Measurements from ENCODE around the gene ZNF740.

The ZNF740 gene

GRCh38 chr12:53204351-53204750 lies 23.8 kb downstream of the ZNF740 start:
- H3K4me3 ChIP-seq (ENCODE audit: low read depth, low read length), result no peak overlapping the region
- H3K27ac ChIP-seq, result no peak overlapping the region
- no peaks in the 10 kb centered on the region for H3K79me2 ChIP-seq
- no peaks in the 10 kb centered on the region for H3K27me3 ChIP-seq (ENCODE audit: control insufficient read depth, insufficient read depth, low read length)
- H3K4me1 ChIP-seq, result no peaks in the 10 kb centered on the region
- H3K9me3 ChIP-seq (ENCODE audit: control insufficient read depth, low read length), result no peaks in the 10 kb centered on the region
- no peak overlapping the region for H2AFZ ChIP-seq
- TF ChIP-seq CTCF (IDR thresholded peaks at IDR 0.05), result no peak
- no peak overlapping the region for H3K9ac ChIP-seq
- no peak overlapping the region for H3K4me2 ChIP-seq (ENCODE audit: low read length)
- H3K36me3 ChIP-seq (ENCODE audit: control insufficient read depth, insufficient read depth, low read length), result no peaks in the 10 kb centered on the region

GRCh38 chr12:53205747-53206419 lies 25.4 kb downstream of the ZNF740 start:
- H3K79me2 ChIP-seq, result no peaks in the 10 kb centered on the region
- H3K9ac ChIP-seq, result no peak overlapping the region
- no peak overlapping the region for H3K4me2 ChIP-seq (ENCODE audit: low read length)
- TF ChIP-seq CTCF (IDR thresholded peaks at IDR 0.05), result no peak
- no peak overlapping the region for H3K4me3 ChIP-seq (ENCODE audit: low read depth, low read length)
- no peaks in the 10 kb centered on the region for H3K36me3 ChIP-seq (ENCODE audit: control insufficient read depth, insufficient read depth, low read length)
- no peaks in the 10 kb centered on the region for H3K9me3 ChIP-seq (ENCODE audit: control insufficient read depth, low read length)
- H3K4me1 ChIP-seq, result no peaks in the 10 kb centered on the region
- no peak overlapping the region for H3K27ac ChIP-seq
- no peak overlapping the region for H2AFZ ChIP-seq
- H3K27me3 ChIP-seq (ENCODE audit: control insufficient read depth, insufficient read depth, low read length), result no peaks in the 10 kb centered on the region

GRCh38 chr12:53207042-53207441 lies 26.5 kb downstream of the ZNF740 start, which contains the start of gene ITGB7:
TSS of gene ITGB7 (minus strand) at chr12:53207251. CDS start at chr12:53200443, 6,808 bp downstream.
- H3K27me3 ChIP-seq (ENCODE audit: control insufficient read depth, insufficient read depth, low read length), result no peaks in the 10 kb centered on the region
- H2AFZ ChIP-seq, result no peak within 1 kb of the TSS
- H3K27ac ChIP-seq, result no peak within 1 kb of the TSS
- H3K4me1 ChIP-seq, result no peaks in the 10 kb centered on the region
- no peak within 1 kb of the TSS for H3K4me2 ChIP-seq (ENCODE audit: low read length)
- no peak for TF ChIP-seq CTCF (IDR thresholded peaks at IDR 0.05)
- H3K9me3 ChIP-seq (ENCODE audit: control insufficient read depth, low read length), result no peaks in the 10 kb centered on the region
- no peaks in the 10 kb centered on the region for H3K79me2 ChIP-seq
- no peaks in the 10 kb centered on the region for H3K36me3 ChIP-seq (ENCODE audit: control insufficient read depth, insufficient read depth, low read length)
- no peak within 1 kb of the TSS for H3K9ac ChIP-seq
- no peak within 1 kb of the TSS for H3K4me3 ChIP-seq (ENCODE audit: low read depth, low read length)

GRCh38 chr12:53208435-53208834 lies 27.9 kb downstream of the ZNF740 start:
- H3K4me2 ChIP-seq (ENCODE audit: low read length), result no peak overlapping the region
- no peaks in the 10 kb centered on the region for H3K27me3 ChIP-seq (ENCODE audit: control insufficient read depth, insufficient read depth, low read length)
- TF ChIP-seq CTCF (IDR thresholded peaks at IDR 0.05), result no peak
- no peak overlapping the region for H3K9ac ChIP-seq
- no peak overlapping the region for H2AFZ ChIP-seq
- H3K79me2 ChIP-seq, result no peaks in the 10 kb centered on the region
- no peaks in the 10 kb centered on the region for H3K9me3 ChIP-seq (ENCODE audit: control insufficient read depth, low read length)
- no peaks in the 10 kb centered on the region for H3K36me3 ChIP-seq (ENCODE audit: control insufficient read depth, insufficient read depth, low read length)
- H3K27ac ChIP-seq, result no peak overlapping the region
- no peak overlapping the region for H3K4me3 ChIP-seq (ENCODE audit: low read depth, low read length)
- H3K4me1 ChIP-seq, result no peaks in the 10 kb centered on the region

GRCh38 chr12:53208877-53209463 lies 28.4 kb downstream of the ZNF740 start:
- H3K79me2 ChIP-seq, result no peaks in the 10 kb centered on the region
- no peak overlapping the region for H3K9ac ChIP-seq
- H3K36me3 ChIP-seq (ENCODE audit: control insufficient read depth, insufficient read depth, low read length), result no peaks in the 10 kb centered on the region
- no peaks in the 10 kb centered on the region for H3K9me3 ChIP-seq (ENCODE audit: control insufficient read depth, low read length)
- no peak overlapping the region for H3K4me3 ChIP-seq (ENCODE audit: low read depth, low read length)
- no peak overlapping the region for H3K4me2 ChIP-seq (ENCODE audit: low read length)
- H3K27ac ChIP-seq, result no peak overlapping the region
- H3K27me3 ChIP-seq (ENCODE audit: control insufficient read depth, insufficient read depth, low read length), result no peaks in the 10 kb centered on the region
- no peak for TF ChIP-seq CTCF (IDR thresholded peaks at IDR 0.05)
- no peaks in the 10 kb centered on the region for H3K4me1 ChIP-seq
- H2AFZ ChIP-seq, result no peak overlapping the region
